Upper lobe of left lung (tissue), 6 donors: Measurements from ENCODE around the gene TCF7L2. TPM values are rescaled to one million over a fixed set of nuclear protein-coding genes. Genes with fewer than 3 reads are reported as not detected.
A peak's percentile ranks its signal among the peaks of the same experiment; 100 is the strongest.

Experiments
- ATAC-seq, 2 donors: fragments of 200-7000 bp; cut with Tn5 transposase; one replicate each; pipeline ENCODE4 v1.9.1; 2022; ENCODE audit warnings: mild to moderate bottlenecking in 2 of 2, moderate library complexity in 2 of 2; ENCODE audit not compliant: low FRiP score in 2 of 2
- DNase-seq, 2 donors: peaks; one replicate each; pipeline ENCODE4 v3.0.0-alpha.2; 2019 to 2020
- H3K27ac ChIP-seq, 4 donors: fragments of 200-600 bp; sonication (generic); one replicate each; pipeline ENCODE4 v1.5.1; 2016 to 2019
- H3K27me3 ChIP-seq, 4 donors: fragments of 200-600 bp; sonication (generic); one replicate each; pipeline ENCODE4 v1.5.1; 2017 to 2019
- H3K36me3 ChIP-seq, 4 donors: fragments of 200-600 bp; sonication (generic); one replicate each; pipeline ENCODE4 v1.5.1; 2016 to 2019
- H3K4me1 ChIP-seq, 4 donors: fragments of 200-600 bp; sonication (generic); one replicate each; pipeline ENCODE4 v1.5.1; 2018 to 2019
- H3K4me3 ChIP-seq, 4 donors: fragments of 200-600 bp; sonication (generic); one replicate each; pipeline ENCODE4 v1.5.1; 2017 to 2019; ENCODE audit warnings: mild to moderate bottlenecking in 2 of 4, moderate library complexity in 1 of 4
- H3K9me3 ChIP-seq, 4 donors: fragments of 200-600 bp; sonication (generic); one replicate each; pipeline ENCODE4 v1.5.1; 2018 to 2019
- CTCF ChIP-seq, 6 experiments: fragments of 450-650 bp in 4 of 6; fragments of 200-600 bp in 2 of 6; sonication (generic) in 2 of 6; IDR thresholded peaks; one replicate each; pipeline ENCODE4 v1.5.1; 2016 to 2019; ENCODE audit warnings: antibody characterized with exemption in 6 of 6
- EP300 ChIP-seq, 4 donors: sonication (generic); formaldehyde crosslinking; IDR thresholded peaks; one replicate each; pipeline ENCODE4 v1.5.1; 2017; ENCODE audit warnings: antibody characterized with exemption in 4 of 4, control low read depth in 2 of 4
- POLR2A ChIP-seq, 4 donors: fragments of 450-650 bp; IDR thresholded peaks; one replicate each; pipeline ENCODE4 v1.5.1; 2016 to 2017; ENCODE audit warnings: antibody characterized with exemption in 4 of 4, mild to moderate bottlenecking in 2 of 4
- POLR2AphosphoS5 ChIP-seq, 2 donors: sonication (generic); formaldehyde crosslinking; IDR thresholded peaks; one replicate each; pipeline ENCODE4 v1.5.1; 2017; ENCODE audit warnings: antibody characterized with exemption in 2 of 2
- WGBS, 2 donors: methylation state at CpG; one replicate each; pipeline ENCODE4 v1.1.5; 2017 to 2018; 5-methylcytosine and 5-hydroxymethylcytosine counted together
- total RNA-seq, 6 donors: library from RNA; depleted of rRNA in 4 of 6; stranded (reverse); fragments of >200 nt in 4 of 6; gene quantifications; one replicate each; pipeline versions ENCODE4 v1.1.0 to v1.2.1, GENCODE V29; 2016 to 2021
- donor health status: DM: no; HTN: no; CAD: no; lungs with moderate emphysema.
- donor health status: DM: no; HTN: yes; CAD: no; lungs with severe emphysema.

Gene TCF7L2
- total RNA-seq, 6 donors from 2014 or later: 15.5 to 80.3 (median 48.1) TPM

DNA sequence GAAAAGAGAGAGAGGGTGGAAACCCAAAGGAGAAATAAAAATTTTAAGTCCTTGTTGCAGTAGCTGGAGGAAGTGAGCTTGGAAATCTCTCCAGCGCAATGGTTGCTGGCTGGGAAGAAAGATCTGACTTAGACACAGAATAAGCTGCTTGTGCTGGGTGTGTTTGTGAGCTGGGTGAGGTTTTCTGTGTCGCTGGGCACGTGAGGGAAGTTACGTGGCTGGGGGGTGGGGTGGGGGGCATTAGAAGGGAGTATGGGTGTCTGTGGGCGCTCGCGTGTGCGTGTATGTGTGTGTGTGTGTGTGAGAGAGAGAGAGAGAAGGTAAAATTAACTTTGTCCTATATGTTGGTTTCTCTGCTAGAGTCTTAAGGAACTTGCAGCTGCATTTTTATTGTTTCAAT, 11.6 kb downstream of the TCF7L2 start:
- TF ChIP-seq POLR2A (IDR thresholded peaks at IDR 0.05) (no peak), EP300 (IDR thresholded peaks at IDR 0.05) (no peak), CTCF (IDR thresholded peaks at IDR 0.05) (no peak), POLR2AphosphoS5 (IDR thresholded peaks at IDR 0.05) (no peak)
- H3K27ac ChIP-seq: no peak overlapping the region
- H3K4me1 ChIP-seq: peaks cover 24 to 60% (median 39%) of the 10 kb centered on the region in 4 donors
- H3K36me3 ChIP-seq: peaks cover 0 to 3% (median 0%) of the 10 kb centered on the region in 4 donors
- H3K4me3 ChIP-seq: no peak overlapping the region
- no peak for ATAC-seq
- DNase-seq: no peak
- WGBS, 2 donors: 69 to 73% methylated on average over 8 of the region's 8 CpGs
- no peaks in the 10 kb centered on the region for H3K27me3 ChIP-seq
- H3K9me3 ChIP-seq: no peaks in the 10 kb centered on the region

GRCh38 chr10:112962343-112962742, 12.3 kb downstream of the TCF7L2 start:
- no peak overlapping the region for H3K4me3 ChIP-seq
- no peaks in the 10 kb centered on the region for H3K27me3 ChIP-seq
- TF ChIP-seq EP300 (IDR thresholded peaks at IDR 0.05) (no peak), POLR2A (IDR thresholded peaks at IDR 0.05) (no peak), CTCF (IDR thresholded peaks at IDR 0.05) (no peak), POLR2AphosphoS5 (IDR thresholded peaks at IDR 0.05) (no peak)
- DNase-seq (no peak), ATAC-seq (no peak)
- no peaks in the 10 kb centered on the region for H3K9me3 ChIP-seq
- H3K27ac ChIP-seq: no peak overlapping the region
- H3K4me1 ChIP-seq: peaks cover 20 to 53% (median 32%) of the 10 kb centered on the region in 4 donors
- 77 to 81% methylated on average over 4 of the region's 4 CpGs for WGBS, 2 donors
- peaks cover 0 to 3% (median 0%) of the 10 kb centered on the region in 4 donors for H3K36me3 ChIP-seq

DNA sequence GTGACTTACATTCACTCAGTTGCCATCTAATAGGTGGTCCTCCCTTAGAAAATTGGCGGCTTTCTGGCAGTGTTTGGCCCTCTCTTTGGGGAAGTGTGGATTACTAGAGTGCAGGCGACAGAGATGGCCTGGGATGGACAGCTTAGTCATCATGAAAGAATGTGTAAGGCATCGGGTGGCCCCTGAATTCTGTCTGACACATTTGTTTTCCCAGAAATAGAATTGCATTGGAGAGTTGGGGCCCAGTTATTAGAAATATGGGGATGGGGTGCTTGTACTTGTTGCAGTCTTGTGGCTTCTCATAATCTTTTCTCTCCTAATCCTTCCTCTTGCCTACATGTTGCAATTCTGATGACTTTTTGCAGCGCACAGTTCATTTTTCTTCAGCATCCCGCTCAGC, 13.8 kb downstream of the TCF7L2 start:
- Histone ChIP-seq H3K27me3 (no peaks in the 10 kb centered on the region), H3K36me3 (peaks cover 0 to 11% (median 4%) of the 10 kb centered on the region in 4 donors), H3K27ac (peak overlapping the region in 1 of 4 donors; percentile 17), H3K4me1 (peaks cover 20 to 44% (median 26%) of the 10 kb centered on the region in 4 donors), H3K9me3 (no peaks in the 10 kb centered on the region), H3K4me3 (no peak overlapping the region)
- ATAC-seq (peak in 1 of 2 donors; percentile 39), DNase-seq (no peak)
- WGBS, 2 donors: 36 to 65% methylated on average over 3 to 5 of the region's 5 CpGs
- TF ChIP-seq POLR2A (IDR thresholded peaks at IDR 0.05) (no peak), EP300 (IDR thresholded peaks at IDR 0.05) (no peak), POLR2AphosphoS5 (IDR thresholded peaks at IDR 0.05) (no peak), CTCF (IDR thresholded peaks at IDR 0.05) (no peak)

GRCh38 chr10:112964482-112964881, 14.4 kb downstream of the TCF7L2 start:
- no peak for ATAC-seq
- Histone ChIP-seq H3K36me3 (peaks cover 0 to 15% (median 4%) of the 10 kb centered on the region in 4 donors), H3K4me3 (no peak overlapping the region), H3K9me3 (no peaks in the 10 kb centered on the region), H3K27ac (peak overlapping the region in 2 of 4 donors; percentile 17 to 52), H3K27me3 (no peaks in the 10 kb centered on the region), H3K4me1 (peaks cover 20 to 39% (median 25%) of the 10 kb centered on the region in 4 donors)
- no peak for DNase-seq
- TF ChIP-seq POLR2A (IDR thresholded peaks at IDR 0.05): no peak
- 91 to 92% methylated on average over 6 of the region's 6 CpGs for WGBS, 2 donors

DNA sequence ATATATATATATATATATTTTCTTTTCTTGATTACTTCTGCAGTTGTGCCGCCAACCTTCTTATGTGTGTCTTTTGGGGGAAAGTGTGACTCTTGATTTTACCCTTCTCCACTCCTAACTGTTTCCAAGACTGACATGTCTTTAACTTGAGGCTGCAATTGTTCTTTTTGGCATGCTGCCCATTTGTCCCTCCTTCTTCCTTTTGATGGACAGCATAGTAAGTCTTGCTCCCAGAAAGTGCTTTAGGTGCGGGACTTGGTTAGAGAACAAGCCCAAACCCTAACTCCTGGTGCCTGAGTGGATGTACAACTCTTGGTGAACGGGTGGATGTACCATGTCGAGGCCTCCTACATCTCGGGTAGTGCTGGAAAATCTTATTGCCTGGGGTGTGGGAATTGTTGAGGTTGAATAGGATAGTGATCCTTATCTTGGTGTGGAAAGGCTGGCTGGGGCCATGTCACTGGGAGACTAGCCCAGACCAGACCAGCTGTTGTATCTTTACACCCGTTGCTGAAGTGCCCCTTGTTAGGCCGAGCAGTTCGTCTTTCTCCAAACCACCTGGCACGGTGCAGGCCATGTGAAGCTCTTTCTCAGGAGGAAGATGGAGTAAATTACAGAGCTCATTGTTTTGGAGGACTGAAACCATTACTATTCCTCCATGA, 16.3 kb downstream of the TCF7L2 start:
- Histone ChIP-seq H3K4me3 (no peak overlapping the region), H3K27me3 (no peaks in the 10 kb centered on the region), H3K27ac (no peak overlapping the region), H3K4me1 (peaks cover 17 to 34% (median 21%) of the 10 kb centered on the region in 4 donors), H3K9me3 (no peaks in the 10 kb centered on the region), H3K36me3 (peaks cover 0 to 13% (median 6%) of the 10 kb centered on the region in 4 donors)
- WGBS, 2 donors: 81 to 88% methylated on average over 8 to 9 of the region's 9 CpGs
- ATAC-seq: no peak
- no peak for DNase-seq
- TF ChIP-seq POLR2A (IDR thresholded peaks at IDR 0.05) (no peak), EP300 (IDR thresholded peaks at IDR 0.05) (no peak), POLR2AphosphoS5 (IDR thresholded peaks at IDR 0.05) (no peak), CTCF (IDR thresholded peaks at IDR 0.05) (no peak)
